Tibial nerve (tissue), 4 donors: ENCODE data around the gene PRKAG2.

ENCODE experiments used
- EP300 ChIP-seq, 2 donors: sonication (generic); formaldehyde crosslinking; IDR thresholded peaks; one replicate each; pipeline ENCODE4 v1.6.1; 2017; ENCODE audit warnings: antibody characterized with exemption in 2 of 2, mild to moderate bottlenecking in 1 of 2
- POLR2A ChIP-seq, 2 donors: fragments of 450-650 bp; IDR thresholded peaks; one replicate each; pipeline ENCODE4 v1.6.1; 2017; ENCODE audit warnings: antibody characterized with exemption in 2 of 2, mild to moderate bottlenecking in 2 of 2, moderate library complexity in 2 of 2
- TF ChIP-seq, protein P1 (sequence below), 5 experiments: fragments of 200-600 bp in 3 of 5; fragments of 450-650 bp in 2 of 5; sonication (generic) in 3 of 5; IDR thresholded peaks; one replicate each; pipeline ENCODE4 v1.5.1; 2016 to 2019; ENCODE audit warnings: antibody characterized with exemption in 5 of 5, mild to moderate bottlenecking in 3 of 5, moderate library complexity in 2 of 5

GRCh38 chr7:151721694-151722093 is 155.2 kb downstream of the PRKAG2 start:
- TF ChIP-seq, protein P1, sequence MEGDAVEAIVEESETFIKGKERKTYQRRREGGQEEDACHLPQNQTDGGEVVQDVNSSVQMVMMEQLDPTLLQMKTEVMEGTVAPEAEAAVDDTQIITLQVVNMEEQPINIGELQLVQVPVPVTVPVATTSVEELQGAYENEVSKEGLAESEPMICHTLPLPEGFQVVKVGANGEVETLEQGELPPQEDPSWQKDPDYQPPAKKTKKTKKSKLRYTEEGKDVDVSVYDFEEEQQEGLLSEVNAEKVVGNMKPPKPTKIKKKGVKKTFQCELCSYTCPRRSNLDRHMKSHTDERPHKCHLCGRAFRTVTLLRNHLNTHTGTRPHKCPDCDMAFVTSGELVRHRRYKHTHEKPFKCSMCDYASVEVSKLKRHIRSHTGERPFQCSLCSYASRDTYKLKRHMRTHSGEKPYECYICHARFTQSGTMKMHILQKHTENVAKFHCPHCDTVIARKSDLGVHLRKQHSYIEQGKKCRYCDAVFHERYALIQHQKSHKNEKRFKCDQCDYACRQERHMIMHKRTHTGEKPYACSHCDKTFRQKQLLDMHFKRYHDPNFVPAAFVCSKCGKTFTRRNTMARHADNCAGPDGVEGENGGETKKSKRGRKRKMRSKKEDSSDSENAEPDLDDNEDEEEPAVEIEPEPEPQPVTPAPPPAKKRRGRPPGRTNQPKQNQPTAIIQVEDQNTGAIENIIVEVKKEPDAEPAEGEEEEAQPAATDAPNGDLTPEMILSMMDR (IDR thresholded peaks at IDR 0.05) = no peak
- TF ChIP-seq EP300 (IDR thresholded peaks at IDR 0.05) (no peak), POLR2A (IDR thresholded peaks at IDR 0.05) (no peak)
